ENCODE data around the gene KLRG1. TPM values are rescaled to one million over a fixed set of nuclear protein-coding genes. Genes with fewer than 3 reads are reported as not detected.
A peak's percentile ranks its signal among the peaks of the same experiment; 100 is the strongest.

The KLRG1 gene
- total RNA-seq, 3 donors from 2014 or later = 2.0 to 3.9 (median 3.8) TPM

DNA sequence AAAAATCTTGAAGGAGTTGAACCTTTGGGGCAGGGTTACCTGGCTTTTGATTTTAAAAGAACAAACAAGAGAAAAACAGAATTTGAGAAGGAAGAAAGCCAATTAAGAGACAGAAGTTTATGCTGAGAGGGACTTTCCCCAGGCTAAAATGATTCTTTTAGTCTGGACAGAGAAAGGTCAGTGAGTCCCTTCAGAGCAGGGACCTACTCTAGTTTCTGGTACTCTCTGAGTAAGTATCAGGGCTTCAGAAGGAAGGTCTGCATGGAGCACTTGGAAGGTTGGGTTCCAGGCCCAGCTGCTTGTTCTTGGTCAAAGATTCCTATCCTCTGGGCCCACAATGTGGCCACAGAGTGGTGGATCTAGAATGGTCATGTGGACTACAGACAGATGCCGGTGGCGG lies 59.6 kb downstream of the KLRG1 start:
- Histone ChIP-seq H3K4me1 (no peaks in the 10 kb centered on the region), H3K36me3 (no peaks in the 10 kb centered on the region), H3K27ac (no peak overlapping the region), H3K4me3 (no peak overlapping the region), H3K27me3 (no peaks in the 10 kb centered on the region), H3K9me3 (no peaks in the 10 kb centered on the region)
- intact Hi-C loops (cut with DNase I; ENCODE audit: low total_unique reads) = no loop called here
- DNase-seq (ENCODE audit: low spot score in 2 of 2) = no peak
- TF ChIP-seq POLR2A (IDR thresholded peaks at IDR 0.05) = no peak
- no peak for TF ChIP-seq POLR2AphosphoS5 (IDR thresholded peaks at IDR 0.05)
- TF ChIP-seq, protein P1, sequence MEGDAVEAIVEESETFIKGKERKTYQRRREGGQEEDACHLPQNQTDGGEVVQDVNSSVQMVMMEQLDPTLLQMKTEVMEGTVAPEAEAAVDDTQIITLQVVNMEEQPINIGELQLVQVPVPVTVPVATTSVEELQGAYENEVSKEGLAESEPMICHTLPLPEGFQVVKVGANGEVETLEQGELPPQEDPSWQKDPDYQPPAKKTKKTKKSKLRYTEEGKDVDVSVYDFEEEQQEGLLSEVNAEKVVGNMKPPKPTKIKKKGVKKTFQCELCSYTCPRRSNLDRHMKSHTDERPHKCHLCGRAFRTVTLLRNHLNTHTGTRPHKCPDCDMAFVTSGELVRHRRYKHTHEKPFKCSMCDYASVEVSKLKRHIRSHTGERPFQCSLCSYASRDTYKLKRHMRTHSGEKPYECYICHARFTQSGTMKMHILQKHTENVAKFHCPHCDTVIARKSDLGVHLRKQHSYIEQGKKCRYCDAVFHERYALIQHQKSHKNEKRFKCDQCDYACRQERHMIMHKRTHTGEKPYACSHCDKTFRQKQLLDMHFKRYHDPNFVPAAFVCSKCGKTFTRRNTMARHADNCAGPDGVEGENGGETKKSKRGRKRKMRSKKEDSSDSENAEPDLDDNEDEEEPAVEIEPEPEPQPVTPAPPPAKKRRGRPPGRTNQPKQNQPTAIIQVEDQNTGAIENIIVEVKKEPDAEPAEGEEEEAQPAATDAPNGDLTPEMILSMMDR (IDR thresholded peaks at IDR 0.05) = no peak

DNA sequence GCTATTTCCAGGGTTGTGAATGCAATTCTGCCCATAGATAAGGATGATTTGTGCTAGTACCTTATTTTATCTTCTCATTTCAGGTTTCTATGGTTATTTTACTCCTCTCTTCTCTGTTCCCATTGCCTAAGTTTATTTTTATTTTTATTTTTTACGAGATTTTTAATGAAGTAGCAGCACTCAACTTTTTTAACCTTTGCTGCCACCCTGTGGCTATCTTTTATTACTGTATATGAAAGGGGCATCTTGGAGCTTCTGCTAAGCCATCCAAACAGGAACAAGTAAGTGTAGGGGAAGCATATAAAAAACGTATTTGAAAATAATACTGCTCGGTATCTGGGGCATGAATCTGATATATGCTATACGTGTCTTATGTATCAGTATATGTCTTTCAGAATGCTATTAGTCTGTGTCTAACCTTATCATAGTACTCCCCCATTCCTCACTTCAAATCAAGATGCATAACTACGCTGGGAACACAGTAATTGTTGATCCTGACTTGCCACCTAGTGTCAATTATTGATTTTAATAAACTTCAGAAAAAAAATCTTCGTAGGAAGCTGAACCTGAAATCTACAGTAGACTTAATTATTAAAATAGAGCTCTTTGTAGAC lies 60.3 kb downstream of the KLRG1 start:
- intact Hi-C loops (cut with DNase I; ENCODE audit: low total_unique reads) = no loop called here
- no peaks in the 10 kb centered on the region for H3K9me3 ChIP-seq
- H3K27me3 ChIP-seq = no peaks in the 10 kb centered on the region
- no peak for DNase-seq (ENCODE audit: low spot score in 2 of 2)
- no peak overlapping the region for H3K4me3 ChIP-seq
- H3K4me1 ChIP-seq = no peaks in the 10 kb centered on the region
- no peaks in the 10 kb centered on the region for H3K36me3 ChIP-seq
- no peak overlapping the region for H3K27ac ChIP-seq
- TF ChIP-seq POLR2AphosphoS5 (IDR thresholded peaks at IDR 0.05) = no peak
- TF ChIP-seq, protein P1 (IDR thresholded peaks at IDR 0.05) = peak; percentile 11 to 38 (median 29)

DNA sequence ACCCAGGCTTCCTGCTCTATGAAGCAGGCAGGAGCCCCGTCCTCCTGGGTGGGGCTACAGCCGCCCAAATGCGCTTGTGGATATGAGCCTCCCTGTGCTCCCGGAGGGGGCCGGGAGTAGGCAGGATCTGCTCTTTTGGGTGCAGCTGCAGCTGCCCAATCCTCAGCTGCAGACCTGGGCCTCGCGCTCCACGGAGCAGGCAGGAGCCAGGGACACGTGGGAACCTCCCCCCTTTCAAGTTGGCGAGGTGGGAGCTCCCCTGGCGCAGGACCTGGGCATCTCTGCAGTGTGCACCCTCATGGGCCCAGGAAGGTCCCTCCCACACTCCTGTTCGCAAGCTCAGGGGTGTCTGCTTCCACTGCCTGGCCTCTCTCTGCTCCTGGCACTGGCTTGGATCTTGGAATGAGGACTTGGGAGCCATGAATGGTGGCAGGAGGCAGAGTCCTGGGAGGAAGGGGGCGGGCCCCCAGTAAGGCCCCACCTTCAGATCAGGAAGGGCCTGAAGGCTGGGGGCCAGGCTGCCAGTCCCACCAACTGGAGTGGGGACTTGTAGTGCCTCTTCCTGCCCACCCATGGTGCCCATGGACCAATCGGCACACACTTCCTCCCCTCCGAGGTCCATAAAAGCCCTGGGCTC lies 61.3 kb downstream of the KLRG1 start:
- intact Hi-C loops (cut with DNase I; ENCODE audit: low total_unique reads) = no loop called here
- no peak for DNase-seq (ENCODE audit: low spot score in 2 of 2)

DNA sequence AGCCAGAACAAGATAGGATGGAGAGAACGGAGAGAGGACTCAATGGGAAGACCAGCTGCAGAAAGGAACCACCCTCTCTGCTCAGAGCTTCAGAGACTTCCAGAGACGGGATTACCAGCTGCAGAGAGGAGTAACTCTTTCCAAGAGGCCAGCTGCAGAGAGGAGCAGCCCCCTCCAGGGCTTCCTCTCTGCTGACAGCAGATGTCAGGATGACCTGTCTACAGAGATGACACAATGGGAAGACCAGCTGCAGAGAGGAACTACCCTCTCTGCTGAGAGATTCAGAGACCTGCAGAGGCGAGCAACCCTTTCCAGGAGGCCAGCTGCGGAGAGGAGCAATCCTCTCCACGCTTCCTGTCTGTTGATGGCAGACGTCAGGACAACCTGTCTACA lies 61.8 kb downstream of the KLRG1 start:
- no peaks in the 10 kb centered on the region for H3K27me3 ChIP-seq
- TF ChIP-seq POLR2AphosphoS5 (IDR thresholded peaks at IDR 0.05) (no peak), POLR2A (IDR thresholded peaks at IDR 0.05) (no peak)
- TF ChIP-seq, protein P1 (IDR thresholded peaks at IDR 0.05) = no peak
- no peaks in the 10 kb centered on the region for H3K36me3 ChIP-seq
- H3K4me3 ChIP-seq = no peak overlapping the region
- DNase-seq (ENCODE audit: low spot score in 2 of 2) = no peak
- H3K9me3 ChIP-seq = no peaks in the 10 kb centered on the region
- intact Hi-C loops (cut with DNase I; ENCODE audit: low total_unique reads) = no loop called here
- no peaks in the 10 kb centered on the region for H3K4me1 ChIP-seq
- no peak overlapping the region for H3K27ac ChIP-seq

More for the DNA sequence above, 61.3 kb downstream of the KLRG1 start:
- H3K27ac ChIP-seq = no peak overlapping the region
- H3K36me3 ChIP-seq = no peaks in the 10 kb centered on the region
- no peaks in the 10 kb centered on the region for H3K4me1 ChIP-seq
- no peaks in the 10 kb centered on the region for H3K27me3 ChIP-seq
- TF ChIP-seq POLR2A (IDR thresholded peaks at IDR 0.05) (no peak), POLR2AphosphoS5 (IDR thresholded peaks at IDR 0.05) (no peak)
- TF ChIP-seq, protein P1 (IDR thresholded peaks at IDR 0.05) = no peak
- no peak overlapping the region for H3K4me3 ChIP-seq
- H3K9me3 ChIP-seq = no peaks in the 10 kb centered on the region

DNA sequence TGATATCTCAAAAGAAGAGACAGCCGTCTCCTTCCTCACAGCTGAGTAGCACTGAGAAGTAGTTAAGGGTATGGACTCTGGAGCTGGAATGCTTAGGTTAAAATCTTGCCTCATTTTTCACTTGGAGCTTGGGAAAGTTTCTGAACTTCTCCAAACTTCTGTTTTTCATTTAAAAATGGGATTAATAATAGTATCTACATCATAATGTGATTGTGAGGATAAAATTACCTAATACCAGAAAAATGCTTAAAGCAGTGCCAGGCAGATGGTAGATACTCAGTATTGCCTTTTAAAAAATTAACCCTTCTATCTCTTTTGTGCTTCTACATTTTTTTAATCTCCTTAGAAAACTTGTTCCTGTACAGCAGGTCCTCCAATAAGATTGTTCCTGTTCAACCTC lies 63.3 kb downstream of the KLRG1 start:
- Histone ChIP-seq H3K4me3 (no peak overlapping the region), H3K9me3 (no peaks in the 10 kb centered on the region), H3K4me1 (no peaks in the 10 kb centered on the region), H3K36me3 (no peaks in the 10 kb centered on the region), H3K27me3 (no peaks in the 10 kb centered on the region), H3K27ac (no peak overlapping the region)
- TF ChIP-seq POLR2A (IDR thresholded peaks at IDR 0.05) (no peak), POLR2AphosphoS5 (IDR thresholded peaks at IDR 0.05) (no peak)
- DNase-seq (ENCODE audit: low spot score in 2 of 2) = no peak
- intact Hi-C loops (cut with DNase I; ENCODE audit: low total_unique reads) = no loop called here

Other genes starting within 250 kb of the KLRG1 start
- 1 to 10 TPM in 1 of 3 donors, under 1 TPM in 1, not detected in 1; 0.33 to 1.2 TPM for gene A2ML1, start 166.9 kb upstream of the KLRG1 start, total RNA-seq
- gene PHC1, start 75.0 kb upstream of the KLRG1 start, total RNA-seq = 10 to 100 TPM; 39.2 to 45.9 (median 40.5) TPM
- gene M6PR, start 39.9 kb upstream of the KLRG1 start, total RNA-seq = 100 to 1,000 TPM; 118 to 149 (median 138) TPM
- 100 to 1,000 TPM; 276 to 457 (median 281) TPM for gene A2M, start 126.4 kb downstream of the KLRG1 start, total RNA-seq
- gene PZP, start 218.8 kb downstream of the KLRG1 start, total RNA-seq = under 1 TPM in 2 of 3 donors, not detected in 1; under 0.01 to 0.80 TPM